Right lobe of liver (tissue), 4 donors: ENCODE results near the gene PHF20.

Experiments used
- POLR2A ChIP-seq: fragments of 450-650 bp; IDR thresholded peaks from one replicate; pipeline ENCODE4 v1.6.1; 2017; ENCODE audit warnings: antibody characterized with exemption, mild to moderate bottlenecking
- TF ChIP-seq, protein P1 (sequence below), 4 donors: fragments of 200-600 bp in 3 of 4; fragments of 450-650 bp in 1 of 4; IDR thresholded peaks; one replicate each; pipeline versions ENCODE4 v1.5.1 to v1.8.0; 2016 to 2022; ENCODE audit warnings: antibody characterized with exemption in 4 of 4, mild to moderate bottlenecking in 2 of 4
- donor health status: DM: no; HTN: no; CAD: no.
- donor health status: DM: no; HTN: no; CAD: no.
- donor health status: DM: no; HTN: yes; CAD: no.

DNA sequence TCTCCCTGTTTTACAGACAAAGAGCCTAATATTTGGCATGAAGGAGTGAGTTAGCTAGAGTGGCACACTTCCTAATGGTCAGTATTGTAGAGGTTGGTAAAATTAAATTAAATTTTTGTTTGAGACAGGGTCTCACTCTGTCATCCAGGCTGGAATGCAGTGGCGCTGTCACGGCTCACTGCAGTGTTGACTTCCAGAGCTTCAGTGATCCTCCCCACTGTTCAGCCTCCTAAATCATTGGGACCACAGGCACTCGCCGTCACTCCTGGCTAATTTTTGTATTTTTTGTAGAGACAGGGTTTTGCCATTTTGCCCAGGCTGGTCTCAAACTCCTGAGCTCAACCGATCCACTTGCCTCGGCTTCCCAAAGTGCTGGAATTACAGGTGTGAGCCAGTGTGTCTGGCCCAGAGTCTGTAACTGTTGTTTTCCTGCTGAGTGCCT lies 111.5 kb downstream of the PHF20 start:
- TF ChIP-seq, protein P1, sequence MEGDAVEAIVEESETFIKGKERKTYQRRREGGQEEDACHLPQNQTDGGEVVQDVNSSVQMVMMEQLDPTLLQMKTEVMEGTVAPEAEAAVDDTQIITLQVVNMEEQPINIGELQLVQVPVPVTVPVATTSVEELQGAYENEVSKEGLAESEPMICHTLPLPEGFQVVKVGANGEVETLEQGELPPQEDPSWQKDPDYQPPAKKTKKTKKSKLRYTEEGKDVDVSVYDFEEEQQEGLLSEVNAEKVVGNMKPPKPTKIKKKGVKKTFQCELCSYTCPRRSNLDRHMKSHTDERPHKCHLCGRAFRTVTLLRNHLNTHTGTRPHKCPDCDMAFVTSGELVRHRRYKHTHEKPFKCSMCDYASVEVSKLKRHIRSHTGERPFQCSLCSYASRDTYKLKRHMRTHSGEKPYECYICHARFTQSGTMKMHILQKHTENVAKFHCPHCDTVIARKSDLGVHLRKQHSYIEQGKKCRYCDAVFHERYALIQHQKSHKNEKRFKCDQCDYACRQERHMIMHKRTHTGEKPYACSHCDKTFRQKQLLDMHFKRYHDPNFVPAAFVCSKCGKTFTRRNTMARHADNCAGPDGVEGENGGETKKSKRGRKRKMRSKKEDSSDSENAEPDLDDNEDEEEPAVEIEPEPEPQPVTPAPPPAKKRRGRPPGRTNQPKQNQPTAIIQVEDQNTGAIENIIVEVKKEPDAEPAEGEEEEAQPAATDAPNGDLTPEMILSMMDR (IDR thresholded peaks at IDR 0.05) = no peak
- no peak for TF ChIP-seq POLR2A
